Smooth muscle cell (in vitro differentiated cells): ENCODE measurements around the gene YEATS4. TPM values are rescaled to one million over a fixed set of nuclear protein-coding genes. Genes with fewer than 3 reads are reported as not detected.

Source experiments
- DNase-seq: peaks from one replicate; lab custom pipeline; 2025; ENCODE audit not compliant: unreplicated experiment; lab: John Stamatoyannopoulos, UW
- H2AFZ ChIP-seq: fragments of 200-600 bp; sonication (generic); 2 replicates; pipeline ENCODE4 v1.6.0; 2016; ENCODE audit warnings: antibody characterized with exemption, low read depth, mild to moderate bottlenecking
- H3F3A ChIP-seq: fragments of 200-600 bp; sonication (generic); 2 replicates; pipeline ENCODE4 v1.6.0; 2017; ENCODE audit warnings: antibody characterized with exemption, low read depth
- H3K27ac ChIP-seq: fragments of 200-600 bp; sonication (generic); 2 replicates; pipeline ENCODE4 v1.5.1; 2016; ENCODE audit warnings: low read depth, mild to moderate bottlenecking
- H3K27me3 ChIP-seq: fragments of 200-600 bp; sonication (generic); 2 replicates; pipeline ENCODE4 v1.6.1; 2016; ENCODE audit warnings: low read depth, mild to moderate bottlenecking
- H3K36me3 ChIP-seq: fragments of 200-600 bp; sonication (generic); 2 replicates; pipeline ENCODE4 v1.5.1; 2016; ENCODE audit warnings: low read depth
- H3K4me1 ChIP-seq: fragments of 200-600 bp; sonication (generic); 2 replicates; pipeline ENCODE4 v1.5.1; 2016; ENCODE audit warnings: low read depth
- H3K4me2 ChIP-seq: fragments of 200-600 bp; sonication (generic); 2 replicates; pipeline ENCODE4 v1.6.0; 2016; ENCODE audit warnings: mild to moderate bottlenecking
- H3K4me3 ChIP-seq: fragments of 200-600 bp; sonication (generic); 2 replicates; pipeline ENCODE4 v1.5.1; 2016; ENCODE audit warnings: mild to moderate bottlenecking
- H3K79me2 ChIP-seq: fragments of 200-600 bp; sonication (generic); 2 replicates; pipeline ENCODE4 v1.6.0; 2016; ENCODE audit warnings: low read depth, mild to moderate bottlenecking
- H3K9ac ChIP-seq: fragments of 200-600 bp; sonication (generic); 2 replicates; pipeline ENCODE4 v1.6.0; 2016; ENCODE audit warnings: low read depth
- H3K9me3 ChIP-seq: fragments of 200-600 bp; sonication (generic); replicated peaks from 2 replicates; pipeline ENCODE4 v1.5.1; 2016; ENCODE audit warnings: low read depth
- H4K20me1 ChIP-seq: fragments of 200-600 bp; sonication (generic); 2 replicates; pipeline ENCODE4 v1.6.0; 2016; ENCODE audit warnings: low read depth
- CTCF ChIP-seq: fragments of 200-600 bp; sonication (generic); IDR thresholded peaks from 2 replicates; pipeline ENCODE4 v1.5.1; 2017; ENCODE audit warnings: borderline replicate concordance, mild to moderate bottlenecking, antibody characterized with exemption; ENCODE audit not compliant: insufficient read depth, poor library complexity, severe bottlenecking
- WGBS: methylation state at CpG from one replicate; pipeline ENCODE4 v1.1.7; 2016; ENCODE audit warnings: low lambda C conversion rate; 5-methylcytosine and 5-hydroxymethylcytosine counted together
- polyA plus RNA-seq: library from polyadenylated mRNA; unstranded; fragments of >200 nt; fragmentation: Nextera tagmentation; extraction: Ambion mirVana; gene quantifications from 2 replicates; pipeline ENCODE4 v1.2.1, GENCODE V29; 2016
- total RNA-seq: library from RNA; depleted of rRNA; stranded (reverse); fragments of >200 nt; gene quantifications from 2 replicates; pipeline ENCODE4 v1.2.3, GENCODE V29; 2014

The YEATS4 gene
- total and polyA plus RNA-seq, 2 experiments from 2014 or later: 9.9 to 32.7 TPM

- Histone ChIP-seq H3K36me3 (no peaks in the 10 kb centered on the region), H3K4me3 (no peak overlapping the region), H3K79me2 (no peaks in the 10 kb centered on the region), H3K9ac (no peak overlapping the region), H3K9me3 (no peaks in the 10 kb centered on the region), H2AFZ (no peak overlapping the region), H3K4me2 (no peak overlapping the region), H3K27ac (no peak overlapping the region), H3F3A (no peaks in the 10 kb centered on the region), H3K4me1 (peaks cover 5% of the 10 kb centered on the region), H3K27me3 (no peaks in the 10 kb centered on the region), H4K20me1 (no peaks in the 10 kb centered on the region)
- 63% methylated on average over 5 of the region's 5 CpGs for WGBS
- no peak for DNase-seq
- TF ChIP-seq CTCF: no peak
Observed at GRCh38 chr12:69341328-69341727, 18.2 kb upstream of the YEATS4 start.

GRCh38 chr12:69342421-69342820, 17.1 kb upstream of the YEATS4 start:
- Histone ChIP-seq H3K9me3 (no peaks in the 10 kb centered on the region), H3K79me2 (no peaks in the 10 kb centered on the region), H3K9ac (no peak overlapping the region), H3K27ac (no peak overlapping the region), H3K4me3 (no peak overlapping the region), H3K4me2 (no peak overlapping the region), H3K27me3 (no peaks in the 10 kb centered on the region), H3K36me3 (no peaks in the 10 kb centered on the region), H3F3A (no peaks in the 10 kb centered on the region), H2AFZ (no peak overlapping the region), H4K20me1 (no peaks in the 10 kb centered on the region), H3K4me1 (peaks cover 5% of the 10 kb centered on the region)
- DNase-seq: no peak
- WGBS: 75% methylated on average over 2 of the region's 2 CpGs
- no peak for TF ChIP-seq CTCF

GRCh38 chr12:69343357-69343756, 16.2 kb upstream of the YEATS4 start:
- Histone ChIP-seq H3K9me3 (no peaks in the 10 kb centered on the region), H3K36me3 (no peaks in the 10 kb centered on the region), H3K9ac (no peak overlapping the region), H3K27me3 (no peaks in the 10 kb centered on the region), H3K79me2 (no peaks in the 10 kb centered on the region), H3K4me3 (no peak overlapping the region), H3K4me2 (no peak overlapping the region), H2AFZ (no peak overlapping the region), H3K4me1 (peaks cover 5% of the 10 kb centered on the region), H3F3A (no peaks in the 10 kb centered on the region), H3K27ac (no peak overlapping the region), H4K20me1 (no peaks in the 10 kb centered on the region)
- no peak for DNase-seq
- no peak for TF ChIP-seq CTCF
- WGBS: 76% methylated on average over 3 of the region's 3 CpGs

GRCh38 chr12:69343885-69344612, 15.5 kb upstream of the YEATS4 start:
- no peaks in the 10 kb centered on the region for H3K9me3 ChIP-seq
- H3K79me2 ChIP-seq: no peaks in the 10 kb centered on the region
- H3K4me1 ChIP-seq: peaks cover 5% of the 10 kb centered on the region
- no peaks in the 10 kb centered on the region for H3F3A ChIP-seq
- no peak for TF ChIP-seq CTCF
- no peak overlapping the region for H2AFZ ChIP-seq
- H3K4me2 ChIP-seq: no peak overlapping the region
- no peak overlapping the region for H3K4me3 ChIP-seq
- H3K9ac ChIP-seq: no peak overlapping the region
- H3K27me3 ChIP-seq: no peaks in the 10 kb centered on the region
- no peak overlapping the region for H3K27ac ChIP-seq
- no peak for DNase-seq
- no peaks in the 10 kb centered on the region for H4K20me1 ChIP-seq
- no peaks in the 10 kb centered on the region for H3K36me3 ChIP-seq
- WGBS: 64% methylated on average over 3 of the region's 3 CpGs
